ENCODE data around the gene RHBG. TPM values are rescaled to one million over a fixed set of nuclear protein-coding genes. Genes with fewer than 3 reads are reported as not detected.

The RHBG gene
- total RNA-seq, 1 experiment from 2014 or later, result 0.69 TPM

DNA sequence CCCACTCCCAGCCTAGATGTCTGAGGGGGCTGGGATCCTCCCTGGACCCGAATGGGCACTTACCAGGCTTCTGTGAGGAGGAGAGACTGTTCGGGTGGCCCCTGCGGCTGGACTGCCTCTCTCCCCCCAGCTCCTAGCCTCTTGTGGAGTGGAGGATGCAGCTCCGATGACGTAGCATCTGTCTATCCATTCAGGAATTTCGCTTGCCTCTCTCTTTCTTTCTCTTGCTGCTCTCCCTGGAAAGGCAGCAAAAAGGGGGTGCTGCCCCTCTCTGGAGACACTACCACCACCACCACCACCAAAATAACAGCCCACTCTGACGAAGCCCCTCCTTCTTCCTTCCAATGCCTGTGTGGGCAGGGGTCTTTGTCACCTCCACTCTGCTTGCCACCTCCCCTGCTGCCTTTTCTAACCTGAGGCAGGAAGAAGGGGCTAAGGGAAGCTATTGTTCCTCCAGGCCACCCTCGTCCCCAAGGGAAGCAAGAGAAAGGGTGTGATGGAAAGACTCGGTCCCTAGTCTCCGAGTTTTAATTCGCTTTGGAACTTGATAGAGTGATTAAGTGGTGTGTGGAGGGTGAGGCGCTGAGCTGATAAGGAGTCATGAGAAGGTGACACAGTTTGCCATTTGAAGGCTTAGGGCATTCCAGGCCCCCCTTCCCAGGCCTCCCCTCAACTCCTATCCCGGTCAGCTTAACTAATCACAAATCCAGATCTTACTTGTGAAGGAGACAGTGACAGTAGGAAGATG is 60.5 kb downstream of the RHBG start:
- H3K36me3 ChIP-seq (replicated peaks; ENCODE audit: control insufficient read depth, insufficient read depth, low read length), result no peaks in the 10 kb centered on the region
- peaks cover 96% of the 10 kb centered on the region for H3K27me3 ChIP-seq (ENCODE audit: control insufficient read depth, insufficient read depth, low read length)
- H3K4me3 ChIP-seq (ENCODE audit: insufficient read depth, low read depth, low read length), result no peak overlapping the region
- no peak for DNase-seq

DNA sequence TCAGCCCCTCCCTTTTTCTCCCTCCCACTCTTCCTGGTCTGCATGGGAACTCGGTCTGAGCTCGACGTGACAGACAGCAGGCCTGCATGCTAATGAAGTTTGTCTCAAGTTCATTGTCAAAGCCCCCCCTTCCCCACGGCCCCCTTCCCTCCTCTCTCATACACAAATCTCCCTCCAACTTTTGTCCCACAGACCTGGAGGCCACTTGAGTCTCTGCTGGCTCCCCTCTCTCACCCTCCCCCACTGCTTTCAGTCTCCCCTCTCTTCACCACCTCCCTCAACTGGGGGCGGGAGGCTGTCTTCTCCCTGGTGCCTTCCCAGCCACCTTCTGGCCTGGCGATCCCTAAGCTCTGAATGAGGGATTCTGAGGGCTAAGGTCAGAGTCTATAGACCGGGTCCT is 61.3 kb downstream of the RHBG start:
- Histone ChIP-seq H3K4me3 (ENCODE audit: insufficient read depth, low read depth, low read length) (no peak overlapping the region), H3K36me3 (replicated peaks; ENCODE audit: control insufficient read depth, insufficient read depth, low read length) (no peaks in the 10 kb centered on the region), H3K27me3 (ENCODE audit: control insufficient read depth, insufficient read depth, low read length) (peaks cover 96% of the 10 kb centered on the region)
- DNase-seq, result peak; percentile 74

DNA sequence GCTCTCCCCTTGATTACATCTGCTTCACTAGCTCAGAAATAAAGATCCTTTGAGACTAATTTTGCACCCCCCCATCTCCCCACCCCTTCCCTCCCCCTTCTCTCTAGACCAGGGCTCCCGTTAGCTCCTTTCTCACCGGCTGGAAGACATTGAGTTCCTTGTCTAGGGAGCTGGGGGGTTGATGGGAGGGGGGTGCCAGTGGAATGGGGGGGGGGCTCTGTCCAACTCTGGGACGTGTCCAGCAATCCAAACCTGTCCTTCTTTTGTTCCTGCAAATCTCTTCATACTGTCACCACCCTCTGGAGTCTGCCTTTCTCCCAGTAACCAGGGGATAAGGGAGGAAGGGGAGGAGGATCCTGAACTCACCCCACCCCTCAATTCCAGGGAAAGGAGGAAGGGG is 61.9 kb downstream of the RHBG start:
- H3K27me3 ChIP-seq (ENCODE audit: control insufficient read depth, insufficient read depth, low read length), result peaks cover 96% of the 10 kb centered on the region
- H3K36me3 ChIP-seq (replicated peaks; ENCODE audit: control insufficient read depth, insufficient read depth, low read length), result no peaks in the 10 kb centered on the region
- H3K4me3 ChIP-seq (ENCODE audit: insufficient read depth, low read depth, low read length), result no peak overlapping the region
- no peak for DNase-seq

DNA sequence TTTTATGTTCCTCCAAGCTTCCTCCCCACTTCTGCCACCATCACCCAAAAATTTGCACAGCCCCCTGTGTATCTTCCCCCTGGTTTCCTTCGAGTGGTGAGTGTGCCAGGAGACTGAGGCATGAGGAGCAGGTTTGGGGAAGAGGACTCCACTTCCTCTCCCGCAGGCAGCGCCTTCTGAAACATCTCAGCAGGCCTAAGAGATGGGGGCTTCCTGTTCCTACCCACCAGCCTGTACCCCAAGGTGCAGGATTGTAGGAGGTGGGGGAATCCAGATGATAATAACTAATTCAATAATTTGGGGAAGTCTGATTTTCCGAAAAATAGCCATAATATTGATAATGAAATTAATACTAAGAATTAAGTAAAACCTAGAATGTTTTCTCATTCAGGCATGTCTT is 62.4 kb downstream of the RHBG start:
- peaks cover 96% of the 10 kb centered on the region for H3K27me3 ChIP-seq (ENCODE audit: control insufficient read depth, insufficient read depth, low read length)
- H3K36me3 ChIP-seq (replicated peaks; ENCODE audit: control insufficient read depth, insufficient read depth, low read length), result no peaks in the 10 kb centered on the region
- DNase-seq, result no peak
- H3K4me3 ChIP-seq (ENCODE audit: insufficient read depth, low read depth, low read length), result no peak overlapping the region

DNA sequence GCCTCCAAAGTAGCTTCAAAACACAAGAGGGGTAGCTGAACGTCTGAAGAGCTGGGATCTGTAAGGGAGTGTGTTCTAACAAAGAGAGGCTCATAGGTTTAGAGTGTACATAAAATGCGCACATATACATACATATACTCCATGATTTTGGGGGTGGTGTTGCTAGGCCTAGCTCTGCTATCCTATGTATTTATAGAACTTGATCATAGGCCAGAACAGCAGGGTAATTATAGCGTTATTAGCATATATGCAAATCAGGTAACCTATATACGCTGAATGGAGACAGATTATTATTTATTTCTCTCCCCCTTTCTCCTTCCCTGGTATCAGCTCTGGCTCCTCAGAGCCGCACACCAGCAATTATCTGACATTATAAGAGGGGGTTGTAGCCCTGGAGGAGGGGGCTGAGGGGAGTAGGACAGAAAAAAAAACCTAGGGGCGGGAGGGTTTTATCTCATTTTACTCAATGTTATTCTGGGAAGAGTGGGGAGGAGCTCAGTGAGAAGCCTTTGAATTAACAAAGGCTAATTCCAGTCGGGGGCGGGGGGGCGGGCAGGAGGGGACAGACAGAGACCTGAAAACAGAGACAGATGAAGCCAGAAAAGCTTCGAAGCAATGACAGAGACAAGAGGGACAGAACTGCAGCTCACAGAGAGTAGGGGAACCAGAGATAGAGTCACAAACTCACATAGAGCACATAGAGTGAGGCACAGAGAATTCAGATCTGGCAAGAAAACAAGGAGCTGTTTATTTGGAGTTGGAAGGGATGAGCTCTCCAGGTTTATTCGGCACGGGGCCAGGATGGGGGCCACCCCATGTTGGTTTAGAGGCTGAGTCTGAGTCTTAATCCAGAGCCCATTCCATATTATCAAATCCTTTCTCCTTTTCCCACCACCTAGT is 63.0 kb downstream of the RHBG start:
- Histone ChIP-seq H3K36me3 (replicated peaks; ENCODE audit: control insufficient read depth, insufficient read depth, low read length) (no peaks in the 10 kb centered on the region), H3K4me3 (ENCODE audit: insufficient read depth, low read depth, low read length) (no peak overlapping the region), H3K27me3 (ENCODE audit: control insufficient read depth, insufficient read depth, low read length) (peaks cover 96% of the 10 kb centered on the region)
- DNase-seq, result no peak

DNA sequence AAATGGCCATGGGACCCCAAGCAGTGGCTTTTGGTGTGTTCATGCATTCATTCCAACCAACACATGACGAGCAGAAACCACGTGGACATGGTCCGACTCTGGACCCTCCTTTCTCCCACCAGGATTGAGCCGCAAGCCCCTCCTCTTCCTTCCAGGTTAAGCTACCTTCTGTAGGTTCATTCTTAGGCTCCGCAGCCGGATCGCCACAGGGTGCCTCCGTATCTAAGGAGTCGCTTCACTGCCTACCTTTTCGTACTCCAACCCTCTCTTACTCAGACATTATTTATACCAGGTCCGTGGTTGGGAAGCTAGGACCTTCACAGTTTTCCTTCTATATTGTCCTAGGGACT is 63.6 kb downstream of the RHBG start:
- H3K36me3 ChIP-seq (replicated peaks; ENCODE audit: control insufficient read depth, insufficient read depth, low read length), result no peaks in the 10 kb centered on the region
- peak; percentile 64 for DNase-seq
- no peak overlapping the region for H3K4me3 ChIP-seq (ENCODE audit: insufficient read depth, low read depth, low read length)
- H3K27me3 ChIP-seq (ENCODE audit: control insufficient read depth, insufficient read depth, low read length), result peaks cover 97% of the 10 kb centered on the region

DNA sequence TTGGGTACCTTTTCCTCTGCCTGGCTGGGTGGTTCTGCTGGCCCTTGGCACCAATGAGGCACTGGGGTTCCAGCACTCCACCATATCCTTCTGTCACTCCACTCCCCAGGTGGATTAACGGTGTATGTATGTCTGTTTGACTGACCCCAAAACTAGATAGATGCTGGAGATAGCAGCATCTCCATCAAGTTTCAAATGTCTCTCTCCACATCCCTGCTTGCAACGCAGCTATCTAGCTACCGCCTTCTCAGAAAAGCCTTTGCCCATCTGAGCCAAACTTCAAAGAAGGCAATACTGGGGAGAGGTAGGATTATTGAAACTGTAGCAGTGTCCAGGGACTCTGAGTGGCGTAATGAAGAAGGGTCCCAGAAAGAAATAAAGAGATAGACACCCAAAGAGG is 64.0 kb downstream of the RHBG start:
- no peak for DNase-seq
- Histone ChIP-seq H3K4me3 (ENCODE audit: insufficient read depth, low read depth, low read length) (no peak overlapping the region), H3K27me3 (ENCODE audit: control insufficient read depth, insufficient read depth, low read length) (peaks cover 97% of the 10 kb centered on the region), H3K36me3 (replicated peaks; ENCODE audit: control insufficient read depth, insufficient read depth, low read length) (no peaks in the 10 kb centered on the region)

DNA sequence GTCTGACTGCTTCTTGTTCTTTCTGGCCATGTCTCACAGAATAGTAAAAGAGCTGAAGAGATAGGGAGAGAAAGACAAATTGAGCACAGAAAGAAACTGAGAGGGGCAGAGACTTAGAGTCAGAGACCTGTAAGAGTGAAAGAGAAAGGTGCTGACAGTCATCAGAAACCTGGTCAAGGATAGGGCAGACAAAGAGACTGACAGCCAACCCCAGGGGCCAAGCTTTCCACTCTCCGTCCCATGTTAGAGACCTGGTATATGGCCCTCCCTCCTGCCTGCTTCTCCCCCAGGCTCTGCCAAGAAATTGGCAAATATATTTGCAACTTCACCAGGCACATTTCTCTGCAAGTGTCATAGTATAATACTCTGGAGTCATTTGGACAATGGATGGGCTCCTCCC is 64.6 kb downstream of the RHBG start:
- peak; percentile 61 for DNase-seq
- Histone ChIP-seq H3K27me3 (ENCODE audit: control insufficient read depth, insufficient read depth, low read length) (peaks cover 97% of the 10 kb centered on the region), H3K4me3 (ENCODE audit: insufficient read depth, low read depth, low read length) (no peak overlapping the region), H3K36me3 (replicated peaks; ENCODE audit: control insufficient read depth, insufficient read depth, low read length) (no peaks in the 10 kb centered on the region)

Other genes starting within 250 kb of the RHBG start
- 10.3 and 15.8 TPM in 2 replicates for gene SEMA4A, start 215.6 kb upstream of the RHBG start, total RNA-seq (2014; rRNA removed; shearing (Covaris generic))
- gene SLC25A44, start 175.1 kb upstream of the RHBG start, total RNA-seq (2014; rRNA removed; shearing (Covaris generic)), result 31.9 and 33.2 TPM in 2 replicates
- 286 and 290 TPM in 2 replicates for gene PMF1, start 156.2 kb upstream of the RHBG start, total RNA-seq (2014; rRNA removed; shearing (Covaris generic))
- gene BGLAP, start 127.0 kb upstream of the RHBG start, total RNA-seq (2014; rRNA removed; shearing (Covaris generic)), result 1.4 and 2.7 TPM in 2 replicates
- gene PAQR6, start 121.2 kb upstream of the RHBG start, total RNA-seq (2014; rRNA removed; shearing (Covaris generic)), result 6.1 and 11.5 TPM in 2 replicates
- 216 and 232 TPM in 2 replicates for gene SMG5, start 86.4 kb upstream of the RHBG start, total RNA-seq (2014; rRNA removed; shearing (Covaris generic))
- gene TMEM79, start 84.9 kb upstream of the RHBG start, total RNA-seq (2014; rRNA removed; shearing (Covaris generic)), result 2.3 and 3.1 TPM in 2 replicates
- gene GLMP, start 73.5 kb upstream of the RHBG start, total RNA-seq (2014; rRNA removed; shearing (Covaris generic)), result 106 and 120 TPM in 2 replicates
- not detected in 2 replicates for gene VHLL, start 69.9 kb upstream of the RHBG start, total RNA-seq (2014; rRNA removed; shearing (Covaris generic))
- gene CCT3, start 30.9 kb upstream of the RHBG start, total RNA-seq (2014; rRNA removed; shearing (Covaris generic)), result 826 and 946 TPM in 2 replicates
- gene TSACC, start 30.7 kb upstream of the RHBG start, total RNA-seq (2014; rRNA removed; shearing (Covaris generic)), result 2.2 and 3.5 TPM in 2 replicates
- gene MEF2D, start 131.6 kb downstream of the RHBG start, total RNA-seq (2014; rRNA removed; shearing (Covaris generic)), result 14.2 TPM in 2 replicates
- gene IQGAP3, start 203.4 kb downstream of the RHBG start, total RNA-seq (2014; rRNA removed; shearing (Covaris generic)), result 35.6 and 36.8 TPM in 2 replicates
- 0.52 TPM in 1 of 2 replicates, not detected in the other for gene TTC24, start 210.5 kb downstream of the RHBG start, total RNA-seq (2014; rRNA removed; shearing (Covaris generic))
- 133 and 151 TPM in 2 replicates for gene NAXE, start 222.6 kb downstream of the RHBG start, total RNA-seq (2014; rRNA removed; shearing (Covaris generic))
- gene GPATCH4, start 232.3 kb downstream of the RHBG start, total RNA-seq (2014; rRNA removed; shearing (Covaris generic)), result 40.6 and 45.0 TPM in 2 replicates

Data from H7 (cell line).